ENCODE data around the gene CCDC157. TPM values are rescaled to one million over a fixed set of nuclear protein-coding genes. Genes with fewer than 3 reads are reported as not detected.

The CCDC157 gene
- polyA plus RNA-seq, 4 donors: 4.9 to 7.6 (median 5.3) TPM

DNA sequence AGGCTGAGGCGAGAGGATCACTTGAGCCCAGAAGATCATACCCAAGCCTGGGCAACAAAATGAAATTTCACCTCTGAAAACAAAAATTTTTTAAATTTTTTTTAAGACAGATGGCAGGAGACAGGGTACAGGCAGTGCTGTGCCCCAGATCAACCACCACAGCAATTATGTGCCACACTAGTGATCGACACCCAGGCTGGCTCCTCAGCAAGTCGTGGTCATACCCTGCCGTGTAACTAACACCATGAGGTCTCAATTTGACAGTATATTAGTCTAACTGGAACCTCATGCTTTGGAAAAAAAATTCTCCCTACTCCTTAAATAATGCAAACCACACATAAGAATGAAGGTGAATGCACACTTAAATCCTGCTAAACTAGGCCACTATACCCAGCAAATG is 8.4 kb upstream of the CCDC157 start:
- no peak for DNase-seq (ENCODE audit: low read depth in 4 of 4, low spot score in 3 of 4)

- DNase-seq (ENCODE audit: low read depth in 4 of 4, low spot score in 3 of 4): no peak
Observed at GRCh38 chr22:30348809-30349208, 8.0 kb upstream of the CCDC157 start.

- DNase-seq (ENCODE audit: low read depth in 4 of 4, low spot score in 3 of 4): no peak
Observed at GRCh38 chr22:30351226-30351625, 5.6 kb upstream of the CCDC157 start.

GRCh38 chr22:30354644-30355043 is 2.2 kb upstream of the CCDC157 start:
- no peak for DNase-seq (ENCODE audit: low read depth in 4 of 4, low spot score in 3 of 4)

GRCh38 chr22:30357236-30357570 is 396 bp downstream of the CCDC157 start:
- DNase-seq (ENCODE audit: low read depth in 4 of 4, low spot score in 3 of 4): peak in 1 of 4 donors; percentile 16

DNA sequence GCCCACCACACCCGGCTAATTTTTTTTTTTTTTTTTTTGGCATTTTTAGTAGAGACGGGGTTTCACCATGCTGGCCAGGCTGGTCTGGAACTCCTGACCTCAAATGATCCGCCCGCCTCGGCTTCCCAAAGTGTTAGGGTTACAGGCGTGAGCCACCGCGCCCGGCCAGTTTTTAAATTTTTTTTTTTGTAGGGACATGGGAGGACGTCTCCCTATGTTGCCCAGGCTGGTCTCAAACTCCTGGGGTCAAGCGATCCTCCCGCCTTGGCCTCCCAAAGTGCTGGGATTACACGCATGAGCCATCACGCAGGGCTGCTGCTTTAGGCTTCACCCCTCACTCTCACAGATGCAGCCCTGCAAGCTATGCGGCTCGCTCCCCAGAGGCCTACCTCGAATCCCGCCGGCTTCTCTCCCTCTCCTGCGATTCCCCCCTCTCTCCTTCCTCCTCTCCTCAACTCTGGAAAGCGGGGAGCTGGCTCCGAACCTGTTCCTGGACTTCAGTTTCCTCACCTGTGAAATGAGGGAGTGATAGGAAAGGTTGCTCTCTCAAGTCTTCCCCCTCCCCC is 926 bp downstream of the CCDC157 start:
- DNase-seq (ENCODE audit: low read depth in 4 of 4, low spot score in 3 of 4): no peak

GRCh38 chr22:30358541-30358940 is 1.7 kb downstream of the CCDC157 start:
- no peak for DNase-seq (ENCODE audit: low read depth in 4 of 4, low spot score in 3 of 4)

GRCh38 chr22:30361916-30362650 is 5.3 kb downstream of the CCDC157 start:
- no peak for DNase-seq (ENCODE audit: low read depth in 4 of 4, low spot score in 3 of 4)

- no peak for DNase-seq (ENCODE audit: low read depth in 4 of 4, low spot score in 3 of 4)
Observed at GRCh38 chr22:30362651-30363281, 6.0 kb downstream of the CCDC157 start.

DNA sequence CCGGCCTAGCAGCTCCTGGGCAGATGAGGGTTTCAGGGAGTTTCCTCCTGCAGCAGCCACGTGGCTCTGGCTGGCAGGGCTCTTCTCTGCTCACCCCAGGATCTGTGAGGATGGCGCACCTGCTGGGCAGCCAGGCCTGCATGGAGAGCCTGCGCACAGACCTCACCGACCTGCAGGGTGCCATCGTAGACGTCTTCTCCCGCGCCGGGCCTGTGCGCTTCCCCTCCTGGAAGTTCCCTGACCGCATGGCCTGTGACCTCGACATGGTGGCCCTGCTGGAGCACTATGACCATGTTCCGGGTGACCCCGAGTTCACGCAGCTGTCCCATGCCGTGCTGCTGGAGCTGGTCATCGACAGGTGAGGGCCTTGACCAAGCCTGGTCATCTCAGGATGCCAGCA is 9.1 kb downstream of the CCDC157 start:
- DNase-seq (ENCODE audit: low read depth in 4 of 4, low spot score in 3 of 4): no peak

- no peak for DNase-seq (ENCODE audit: low read depth in 4 of 4, low spot score in 3 of 4)
Observed at GRCh38 chr22:30368420-30368819, 11.6 kb downstream of the CCDC157 start.

GRCh38 chr22:30370641-30371230 is 13.9 kb downstream of the CCDC157 start:
- peak in 1 of 4 donors; percentile 41 for DNase-seq (ENCODE audit: low read depth in 4 of 4, low spot score in 3 of 4)

DNA sequence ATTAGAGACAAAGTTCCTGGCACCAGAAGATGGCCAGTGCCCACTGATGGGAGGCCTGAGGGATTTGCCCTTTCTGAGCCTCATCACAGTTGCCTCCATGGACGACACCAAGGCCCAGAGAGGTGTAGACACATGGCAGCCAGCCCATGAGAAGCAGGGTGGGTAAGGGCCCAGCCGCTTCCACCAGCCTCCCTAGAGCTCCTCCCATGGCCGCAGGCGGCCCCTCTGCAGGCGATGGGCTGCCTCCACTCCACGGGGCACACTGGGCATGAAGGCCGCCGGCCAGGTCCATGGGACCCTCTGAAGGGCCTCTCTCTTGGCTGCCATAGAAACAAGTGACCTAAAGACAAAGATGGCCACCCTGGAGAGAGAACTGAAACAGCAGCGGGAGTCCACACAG is 14.5 kb downstream of the CCDC157 start:
- DNase-seq (ENCODE audit: low read depth in 4 of 4, low spot score in 3 of 4): no peak

GRCh38 chr22:30371981-30372380 is 15.2 kb downstream of the CCDC157 start:
- no peak for DNase-seq (ENCODE audit: low read depth in 4 of 4, low spot score in 3 of 4)

- DNase-seq (ENCODE audit: low read depth in 4 of 4, low spot score in 3 of 4): no peak
Observed at GRCh38 chr22:30372915-30373314, 16.1 kb downstream of the CCDC157 start.

- no peak for DNase-seq (ENCODE audit: low read depth in 4 of 4, low spot score in 3 of 4)
Observed at GRCh38 chr22:30373331-30374325, 16.8 kb downstream of the CCDC157 start.

GRCh38 chr22:30375312-30375849 is 18.6 kb downstream of the CCDC157 start:
- DNase-seq (ENCODE audit: low read depth in 4 of 4, low spot score in 3 of 4): no peak

- DNase-seq (ENCODE audit: low read depth in 4 of 4, low spot score in 3 of 4): no peak
Observed at GRCh38 chr22:30380011-30380410, 23.2 kb downstream of the CCDC157 start.

DNA sequence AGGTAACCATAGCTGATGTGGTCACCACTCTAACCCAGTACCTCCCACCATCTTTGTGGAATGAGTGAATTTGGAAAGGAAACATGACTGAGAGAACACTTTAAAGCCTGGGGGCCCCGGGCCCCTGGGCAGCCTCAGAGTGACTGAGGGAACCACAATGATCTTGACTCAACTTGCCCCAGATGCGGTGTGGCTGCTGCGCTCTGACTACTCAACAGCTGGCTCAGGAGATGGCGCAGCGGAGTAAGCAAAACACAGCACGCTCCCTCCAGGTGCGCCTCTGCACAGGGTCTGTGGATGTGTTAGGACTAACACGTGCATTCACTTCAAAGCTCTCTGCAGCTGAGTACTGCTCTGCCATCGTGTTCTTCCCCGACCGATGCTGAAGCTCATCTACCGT is 24.5 kb downstream of the CCDC157 start:
- no peak for DNase-seq (ENCODE audit: low read depth in 4 of 4, low spot score in 3 of 4)

- no peak for DNase-seq (ENCODE audit: low read depth in 4 of 4, low spot score in 3 of 4)
Observed at GRCh38 chr22:30382340-30382739, 25.5 kb downstream of the CCDC157 start.
